ENCODE results near the gene KRT78. TPM values are rescaled to one million over a fixed set of nuclear protein-coding genes. Genes with fewer than 3 reads are reported as not detected.
"Not testable (repeated sequence)": the region's sequence is repeated elsewhere in the genome, so short reads cannot be mapped to it uniquely, and the experiment has no call there.

Gene KRT78
- total RNA-seq, 1 donor from 2014 or later, result not detected

- no peak overlapping the region for H3K27ac Mint-ChIP-seq (ENCODE audit: unreplicated experiment)
- peaks cover 2% of the 10 kb centered on the region for H3K27me3 Mint-ChIP-seq (ENCODE audit: unreplicated experiment)
- no peaks in the 10 kb centered on the region for H3K4me1 Mint-ChIP-seq (ENCODE audit: unreplicated experiment)
- DNase-seq (ENCODE audit: low spot score), result no peak
- no peaks in the 10 kb centered on the region for H3K9me3 Mint-ChIP-seq (ENCODE audit: unreplicated experiment)
- no peak for TF ChIP-seq CTCF (IDR thresholded peaks at IDR 0.05; ENCODE audit: unreplicated experiment)
- H3K4me3 Mint-ChIP-seq (ENCODE audit: unreplicated experiment), result no peak overlapping the region
- H3K36me3 Mint-ChIP-seq (ENCODE audit: low read depth, unreplicated experiment), result no peaks in the 10 kb centered on the region
These were observed 8.0 kb upstream of the KRT78 start for GRCh38 chr12:52856787-52857186.

- H3K27ac Mint-ChIP-seq (ENCODE audit: unreplicated experiment); H3K4me3 Mint-ChIP-seq (ENCODE audit: unreplicated experiment); H3K4me1 Mint-ChIP-seq (ENCODE audit: unreplicated experiment); DNase-seq (ENCODE audit: low spot score); H3K36me3 Mint-ChIP-seq (ENCODE audit: low read depth, unreplicated experiment); H3K27me3 Mint-ChIP-seq (ENCODE audit: unreplicated experiment); H3K9me3 Mint-ChIP-seq (ENCODE audit: unreplicated experiment): not testable (repeated sequence)
These were observed 7.3 kb upstream of the KRT78 start for GRCh38 chr12:52856077-52856476.

GRCh38 chr12:52851787-52852186 is 3.0 kb upstream of the KRT78 start:
- no peak for DNase-seq (ENCODE audit: low spot score)
- Mint-ChIP-seq H3K9me3 (ENCODE audit: unreplicated experiment) (no peaks in the 10 kb centered on the region), H3K36me3 (ENCODE audit: low read depth, unreplicated experiment) (no peaks in the 10 kb centered on the region), H3K4me1 (ENCODE audit: unreplicated experiment) (no peaks in the 10 kb centered on the region), H3K4me3 (ENCODE audit: unreplicated experiment) (no peak overlapping the region), H3K27ac (ENCODE audit: unreplicated experiment) (no peak overlapping the region), H3K27me3 (ENCODE audit: unreplicated experiment) (peaks cover 5% of the 10 kb centered on the region)
- no peak for TF ChIP-seq CTCF (IDR thresholded peaks at IDR 0.05; ENCODE audit: unreplicated experiment)

- no peak for TF ChIP-seq CTCF (IDR thresholded peaks at IDR 0.05; ENCODE audit: unreplicated experiment)
- Mint-ChIP-seq H3K27ac (ENCODE audit: unreplicated experiment) (no peak overlapping the region), H3K4me3 (ENCODE audit: unreplicated experiment) (no peak overlapping the region)
These were observed 1.9 kb upstream of the KRT78 start for GRCh38 chr12:52850681-52851080.

GRCh38 chr12:52849511-52849910 is 717 bp upstream of the KRT78 start:
- H3K36me3 Mint-ChIP-seq (ENCODE audit: low read depth, unreplicated experiment), result no peaks in the 10 kb centered on the region
- no peak for DNase-seq (ENCODE audit: low spot score)
- H3K27me3 Mint-ChIP-seq (ENCODE audit: unreplicated experiment), result peaks cover 5% of the 10 kb centered on the region

More at GRCh38 chr12:52850681-52851080, 1.9 kb upstream of the KRT78 start:
- Mint-ChIP-seq H3K36me3 (ENCODE audit: low read depth, unreplicated experiment) (no peaks in the 10 kb centered on the region), H3K4me1 (ENCODE audit: unreplicated experiment) (no peaks in the 10 kb centered on the region), H3K27me3 (ENCODE audit: unreplicated experiment) (peaks cover 5% of the 10 kb centered on the region), H3K9me3 (ENCODE audit: unreplicated experiment) (no peaks in the 10 kb centered on the region)
- no peak for DNase-seq (ENCODE audit: low spot score)

More at GRCh38 chr12:52849511-52849910, 717 bp upstream of the KRT78 start:
- no peak overlapping the region for H3K27ac Mint-ChIP-seq (ENCODE audit: unreplicated experiment)
- H3K4me1 Mint-ChIP-seq (ENCODE audit: unreplicated experiment), result no peaks in the 10 kb centered on the region
- no peak for TF ChIP-seq CTCF (IDR thresholded peaks at IDR 0.05; ENCODE audit: unreplicated experiment)
- H3K4me3 Mint-ChIP-seq (ENCODE audit: unreplicated experiment), result no peak overlapping the region
- H3K9me3 Mint-ChIP-seq (ENCODE audit: unreplicated experiment), result no peaks in the 10 kb centered on the region

Measured in endothelial cell (in vitro differentiated cells).